HUES48 (cell line): ENCODE data around the gene UFC1.
"Not testable (repeated sequence)": the region's sequence is repeated elsewhere in the genome, so short reads cannot be mapped to it uniquely, and the experiment has no call there.

Source experiments
- H3K27ac ChIP-seq: one replicate; pipeline ENCODE4 v1.7.0; 2013; ENCODE audit warnings: low read depth, low read length, inconsistent platforms
- H3K27me3 ChIP-seq: 2 replicates; pipeline ENCODE4 v1.6.1; 2013; ENCODE audit warnings: mild to moderate bottlenecking, low read length; ENCODE audit not compliant: control insufficient read depth, insufficient read depth
- H3K36me3 ChIP-seq: 2 replicates; pipeline ENCODE4 v1.6.1; 2013; ENCODE audit warnings: low read length; ENCODE audit not compliant: control insufficient read depth, insufficient read depth
- H3K4me1 ChIP-seq: 2 replicates; pipeline ENCODE4 v1.6.1; 2013; ENCODE audit warnings: mild to moderate bottlenecking, low read length; ENCODE audit not compliant: control insufficient read depth, insufficient read depth
- H3K4me3 ChIP-seq: 2 replicates; pipeline ENCODE4 v1.5.1; 2013; ENCODE audit warnings: mild to moderate bottlenecking, low read depth, low read length
- H3K9ac ChIP-seq: 2 replicates; pipeline ENCODE4 v1.6.1; 2013; ENCODE audit warnings: mild to moderate bottlenecking, low read depth, low read length, moderate library complexity
- H3K9me3 ChIP-seq: 2 replicates; pipeline ENCODE4 v1.6.1; 2013; ENCODE audit warnings: low read length; ENCODE audit not compliant: control insufficient read depth, insufficient read depth

The UFC1 gene

GRCh38 chr1:161153682-161154337 lies at the start of gene UFC1:
Gene UFC1, plus strand, starts transcription at chr1:161153978. Its CDS starts 20 bp downstream, at chr1:161153998.
- peak within 1 kb of the TSS; percentile 80 for H3K4me3 ChIP-seq
- no peaks in the 10 kb centered on the region for H3K27me3 ChIP-seq
- peak within 1 kb of the TSS; percentile 94 for H3K27ac ChIP-seq
- H3K9me3 ChIP-seq, result no peaks in the 10 kb centered on the region
- peaks cover 19% of the 10 kb centered on the region for H3K36me3 ChIP-seq
- H3K4me1 ChIP-seq, result no peaks in the 10 kb centered on the region; the same call in 1 of the 2 replicates
- H3K9ac ChIP-seq, result peak within 1 kb of the TSS; percentile 96

DNA sequence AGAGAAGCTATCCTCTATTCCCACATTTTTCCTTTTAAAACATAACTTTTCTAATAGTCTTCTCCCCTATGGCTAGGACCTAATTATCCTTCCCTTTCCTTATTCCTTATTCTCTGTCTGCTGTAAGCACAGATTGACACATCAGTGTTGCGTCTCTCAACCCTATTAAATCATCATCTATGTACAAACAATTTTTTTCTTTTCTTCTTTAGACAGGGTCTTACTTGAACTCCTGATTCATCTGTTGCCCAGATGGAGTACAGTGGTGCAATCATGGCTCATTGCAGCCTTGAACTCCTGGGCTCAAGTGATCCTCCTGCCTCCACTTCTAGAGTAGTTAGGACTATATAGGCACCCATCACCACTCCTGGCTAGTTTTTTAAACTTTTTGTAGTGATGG lies 47.3 kb upstream of the UFC1 start:
- no peak overlapping the region for H3K27ac ChIP-seq
- H3K9me3 ChIP-seq, result no peaks in the 10 kb centered on the region
- peaks cover 20% of the 10 kb centered on the region for H3K36me3 ChIP-seq
- H3K27me3 ChIP-seq, result no peaks in the 10 kb centered on the region
- H3K4me1 ChIP-seq, result no peaks in the 10 kb centered on the region
- H3K9ac ChIP-seq, result no peak overlapping the region
- H3K4me3 ChIP-seq, result no peak overlapping the region

- Histone ChIP-seq H3K9ac (no peak overlapping the region), H3K27ac (no peak overlapping the region), H3K27me3 (no peaks in the 10 kb centered on the region), H3K9me3 (no peaks in the 10 kb centered on the region), H3K4me1 (no peaks in the 10 kb centered on the region), H3K36me3 (peaks cover 8% of the 10 kb centered on the region), H3K4me3 (no peak overlapping the region)
Measured at GRCh38 chr1:161111117-161111516, 42.7 kb upstream of the UFC1 start.

DNA sequence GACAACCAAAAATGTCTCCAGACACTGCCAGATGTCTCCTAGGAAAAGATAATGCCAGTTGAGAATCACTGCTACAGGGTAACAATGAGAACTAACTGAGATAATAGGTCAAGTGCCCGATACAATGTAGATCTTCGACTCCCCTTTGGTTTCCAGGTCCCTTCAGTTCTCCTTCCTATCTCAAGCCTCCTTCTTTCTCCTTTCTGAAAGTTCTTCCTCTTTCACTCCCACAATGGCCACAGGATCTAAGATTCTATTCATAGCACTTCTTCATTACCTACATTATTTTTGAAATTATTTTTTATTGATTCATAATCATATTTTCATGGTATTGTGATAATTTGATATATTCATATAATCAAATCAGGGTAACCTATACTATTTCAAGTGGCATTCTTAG lies 42.3 kb upstream of the UFC1 start:
- H3K9ac ChIP-seq, result no peak overlapping the region
- no peaks in the 10 kb centered on the region for H3K9me3 ChIP-seq
- H3K27me3 ChIP-seq, result no peaks in the 10 kb centered on the region
- no peaks in the 10 kb centered on the region for H3K4me1 ChIP-seq
- no peak overlapping the region for H3K4me3 ChIP-seq
- H3K36me3 ChIP-seq, result peaks cover 7% of the 10 kb centered on the region
- no peak overlapping the region for H3K27ac ChIP-seq

DNA sequence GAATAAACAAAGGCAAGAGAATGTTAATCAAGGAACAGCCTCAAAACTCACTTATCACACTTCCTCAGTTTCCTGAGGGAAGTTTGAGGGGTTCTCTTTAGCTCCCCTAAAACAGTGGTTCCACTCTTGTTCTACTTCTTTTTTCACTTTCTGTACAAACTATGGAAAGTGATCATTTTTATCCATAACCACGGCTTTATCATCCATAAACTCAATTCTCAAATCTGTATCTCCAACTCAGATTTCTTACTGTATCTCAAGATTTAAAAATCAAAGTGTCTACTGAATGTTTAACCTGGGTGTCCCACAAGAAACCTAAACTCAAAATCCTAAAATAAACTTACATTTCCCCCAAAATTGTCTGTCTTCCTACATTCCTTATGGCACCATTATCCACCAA lies 39.9 kb upstream of the UFC1 start:
- Histone ChIP-seq H3K9me3 (no peaks in the 10 kb centered on the region), H3K4me3 (no peak overlapping the region), H3K4me1 (peaks cover 4% of the 10 kb centered on the region), H3K36me3 (peaks cover 7% of the 10 kb centered on the region), H3K27ac (no peak overlapping the region), H3K27me3 (no peaks in the 10 kb centered on the region), H3K9ac (no peak overlapping the region)

- Histone ChIP-seq H3K36me3 (peaks cover 4% of the 10 kb centered on the region), H3K9me3 (no peaks in the 10 kb centered on the region), H3K27ac (no peak overlapping the region), H3K27me3 (no peaks in the 10 kb centered on the region), H3K9ac (no peak overlapping the region), H3K4me3 (no peak overlapping the region), H3K4me1 (peaks cover 11% of the 10 kb centered on the region)
Measured at GRCh38 chr1:161114556-161114955, 39.2 kb upstream of the UFC1 start.

GRCh38 chr1:161115132-161115711 lies 38.6 kb upstream of the UFC1 start:
- Histone ChIP-seq H3K36me3 (peaks cover 9% of the 10 kb centered on the region), H3K4me1 (peaks cover 13% of the 10 kb centered on the region), H3K27me3 (no peaks in the 10 kb centered on the region), H3K9ac (no peak overlapping the region), H3K4me3 (no peak overlapping the region), H3K27ac (no peak overlapping the region), H3K9me3 (no peaks in the 10 kb centered on the region)

GRCh38 chr1:161115961-161116360 lies 37.8 kb upstream of the UFC1 start:
- not testable (repeated sequence) for H3K9me3 ChIP-seq, H3K9ac ChIP-seq, H3K27ac ChIP-seq, H3K27me3 ChIP-seq, H3K4me3 ChIP-seq
- Histone ChIP-seq H3K4me1 (peaks cover 13% of the 10 kb centered on the region), H3K36me3 (peaks cover 16% of the 10 kb centered on the region)

- Histone ChIP-seq H3K4me1 (peaks cover 13% of the 10 kb centered on the region), H3K9ac (peak within 1 kb of the TSS; percentile 84), H3K4me3 (peak within 1 kb of the TSS; percentile 98), H3K27me3 (no peaks in the 10 kb centered on the region), H3K27ac (peak within 1 kb of the TSS; percentile 99), H3K36me3 (peaks cover 36% of the 10 kb centered on the region), H3K9me3 (no peaks in the 10 kb centered on the region)
Measured at GRCh38 chr1:161117759-161118581, 35.8 kb upstream of the UFC1 start, which contains the start of the genes NIT1 and PFDN2. Gene NIT1, plus strand, starts transcription at chr1:161118105. Its CDS starts 72 bp downstream, at chr1:161118177. Gene PFDN2, minus strand, starts transcription at chr1:161118037. Its CDS starts 11 bp downstream, at chr1:161118026.

GRCh38 chr1:161119092-161119903 lies 34.5 kb upstream of the UFC1 start:
- Histone ChIP-seq H3K9ac (no peak overlapping the region), H3K4me1 (peaks cover 13% of the 10 kb centered on the region), H3K9me3 (no peaks in the 10 kb centered on the region), H3K4me3 (peak overlapping the region; percentile 98), H3K27me3 (no peaks in the 10 kb centered on the region), H3K36me3 (peaks cover 47% of the 10 kb centered on the region), H3K27ac (peak overlapping the region; percentile 99)
